Fibroblast of lung (primary cell): ENCODE data around the gene DHH. TPM values are rescaled to one million over a fixed set of nuclear protein-coding genes. Genes with fewer than 3 reads are reported as not detected.
"Not testable (repeated sequence)": the region's sequence is repeated elsewhere in the genome, so short reads cannot be mapped to it uniquely, and the experiment has no call there.

Experiments
- DNase-seq, 2 donors: peaks; one replicate each; pipeline versions ENCODE4 v3.0.0 to v3.0.0-alpha.2; 2010; ENCODE audit warnings: low read depth in 2 of 2
- H2AFZ ChIP-seq: 2 replicates; pipeline ENCODE4 v1.5.1; 2012; ENCODE audit warnings: low read length, control low read depth, inconsistent platforms
- H3K27ac ChIP-seq: 2 replicates; pipeline ENCODE4 v1.5.1; 2011; ENCODE audit warnings: low read length, control low read depth; ENCODE audit not compliant: insufficient read depth
- H3K27me3 ChIP-seq: 2 replicates; pipeline ENCODE4 v1.5.1; 2011; ENCODE audit warnings: mild to moderate bottlenecking, low read length; ENCODE audit not compliant: control insufficient read depth, insufficient read depth
- H3K36me3 ChIP-seq: 2 replicates; pipeline ENCODE4 v1.5.1; 2011; ENCODE audit warnings: low read length; ENCODE audit not compliant: control insufficient read depth, insufficient read depth
- H3K4me1 ChIP-seq: 2 replicates; pipeline ENCODE4 v1.5.1; 2011; ENCODE audit warnings: low read length; ENCODE audit not compliant: control insufficient read depth, insufficient read depth; ENCODE audit errors: extremely low read depth
- H3K4me2 ChIP-seq: 2 replicates; pipeline ENCODE4 v1.5.1; 2011; ENCODE audit warnings: low read length, control low read depth; ENCODE audit not compliant: insufficient read depth; ENCODE audit errors: extremely low read depth
- H3K4me3 ChIP-seq, 4 experiments: fragments of 200-600 bp in 1 of 4; sonication (generic) in 1 of 4; replicated peaks in 1 of 4; 2 replicates each; pipeline ENCODE4 v1.5.1; 2011 to 2016; ENCODE audit warnings: low read length in 4 of 4, low read depth in 3 of 4, mild to moderate bottlenecking in 3 of 4, control low read depth in 2 of 4, inconsistent platforms in 1 of 4, mixed read lengths in 1 of 4; ENCODE audit not compliant: insufficient read depth in 1 of 4; ENCODE audit errors: control extremely low read depth in 1 of 4
- H3K79me2 ChIP-seq: 2 replicates; pipeline ENCODE4 v1.5.1; 2012; ENCODE audit warnings: mild to moderate bottlenecking, low read length, inconsistent platforms; ENCODE audit not compliant: control insufficient read depth, insufficient read depth
- H3K9ac ChIP-seq: 2 replicates; pipeline ENCODE4 v1.5.1; 2011; ENCODE audit warnings: mild to moderate bottlenecking, low read length, control low read depth; ENCODE audit not compliant: insufficient read depth
- H3K9me3 ChIP-seq: 2 replicates; pipeline ENCODE4 v1.5.1; 2012; ENCODE audit warnings: low read depth, low read length; ENCODE audit not compliant: control insufficient read depth, insufficient read depth
- H4K20me1 ChIP-seq: 2 replicates; pipeline ENCODE4 v1.5.1; 2011; ENCODE audit warnings: low read length; ENCODE audit not compliant: control insufficient read depth, insufficient read depth; ENCODE audit errors: extremely low read depth
- CTCF ChIP-seq, 2 donors: IDR thresholded peaks in 1 of 2; conservative IDR thresholded peaks in 1 of 2; 1 replicate in 1 of 2; 2 replicates in 1 of 2; pipeline ENCODE4 v1.5.1; 2011 to 2012; ENCODE audit warnings: low read length in 2 of 2, control low read depth in 1 of 2, inconsistent platforms in 1 of 2, low read depth in 1 of 2, mild to moderate bottlenecking in 1 of 2
- EZH2 ChIP-seq: IDR thresholded peaks from 2 replicates; pipeline ENCODE4 v1.5.1; 2012; ENCODE audit warnings: low read length, control low read depth, mild to moderate bottlenecking; ENCODE audit errors: missing control alignments
- polyA plus RNA-seq, 2 donors: library from polyadenylated mRNA; depleted of rRNA in 1 of 2; stranded (reverse) in 1 of 2; unstranded in 1 of 2; fragments of >200 nt; gene quantifications; 2 replicates each; pipeline ENCODE4 v1.2.1, GENCODE V29; 2011 to 2012; ENCODE audit warnings: missing spikeins in 1 of 2
- total RNA-seq: library from RNA; depleted of rRNA; stranded (reverse); fragments of >200 nt; gene quantifications from 2 replicates; pipeline ENCODE4 v1.2.1, GENCODE V29; 2014

DHH gene
- total and polyA plus RNA-seq, 2 donors (not counting 1 experiment from before 2014, with no cell fraction given), result under 0.01 to 0.01 TPM

GRCh38 chr12:49130151-49131050 is 35.8 kb upstream of the DHH start:
- TF ChIP-seq EZH2 (no peak), CTCF (conservative IDR thresholded peaks at IDR 0.05 in 1 of 2, IDR thresholded peaks at IDR 0.05 in 1 of 2; ENCODE audit: low read depth in 1 of 2, low read length in 2 of 2) (peak; percentile 87 to 89)
- Histone ChIP-seq H3K36me3 (peaks cover 15% of the 10 kb centered on the region), H3K27me3 (no peaks in the 10 kb centered on the region), H3K27ac (peak overlapping the region; percentile 96), H4K20me1 (peaks cover 2% of the 10 kb centered on the region), H3K4me1 (peaks cover 3% of the 10 kb centered on the region), H3K4me2 (peak overlapping the region; percentile 98), H3K79me2 (peaks cover 31% of the 10 kb centered on the region), H3K9ac (peak overlapping the region; percentile 98), H3K4me3 (peak overlapping the region; percentile 73 to 100 (median 97)), H2AFZ (no peak overlapping the region), H3K9me3 (no peaks in the 10 kb centered on the region)
- DNase-seq, result peak; percentile 91 to 94

GRCh38 chr12:49129332-49130150 is 34.9 kb upstream of the DHH start:
- no peaks in the 10 kb centered on the region for H3K27me3 ChIP-seq
- no peaks in the 10 kb centered on the region for H3K9me3 ChIP-seq
- peaks cover 31% of the 10 kb centered on the region for H3K79me2 ChIP-seq
- no peak for DNase-seq
- H3K4me1 ChIP-seq, result peaks cover 3% of the 10 kb centered on the region
- peak overlapping the region; percentile 73 to 100 (median 97) for H3K4me3 ChIP-seq
- TF ChIP-seq CTCF (conservative IDR thresholded peaks at IDR 0.05 in 1 of 2, IDR thresholded peaks at IDR 0.05 in 1 of 2; ENCODE audit: low read depth in 1 of 2, low read length in 2 of 2) (no peak), EZH2 (no peak)
- H3K4me2 ChIP-seq, result peak overlapping the region; percentile 98
- no peak overlapping the region for H2AFZ ChIP-seq
- H3K27ac ChIP-seq, result peak overlapping the region; percentile 96
- peaks cover 15% of the 10 kb centered on the region for H3K36me3 ChIP-seq
- H3K9ac ChIP-seq, result peak overlapping the region; percentile 98
- H4K20me1 ChIP-seq, result peaks cover 2% of the 10 kb centered on the region

- H2AFZ ChIP-seq, H4K20me1 ChIP-seq, H3K27me3 ChIP-seq, H3K4me3 ChIP-seq, DNase-seq, H3K9ac ChIP-seq, H3K4me1 ChIP-seq, H3K4me2 ChIP-seq, H3K27ac ChIP-seq, H3K9me3 ChIP-seq: not testable (repeated sequence)
- Histone ChIP-seq H3K36me3 (peaks cover 15% of the 10 kb centered on the region), H3K79me2 (peaks cover 31% of the 10 kb centered on the region)
Measured at GRCh38 chr12:49127971-49128370, 33.4 kb upstream of the DHH start.
